Body of pancreas (tissue), 4 donors: Measurements from ENCODE around the gene CT47C1. TPM values are rescaled to one million over a fixed set of nuclear protein-coding genes. Genes with fewer than 3 reads are reported as not detected.
"Not testable (repeated sequence)": the region's sequence is repeated elsewhere in the genome, so short reads cannot be mapped to it uniquely, and the experiment has no call there.

Source experiments
- ATAC-seq: fragments of 150-250 bp; one replicate; pipeline ENCODE4 v1.9.1; 2016
- DNase-seq, 4 donors: peaks; one replicate each; pipeline ENCODE4 v3.0.0-alpha.2; 2019
- H3K27ac ChIP-seq, 4 donors: fragments of 200-600 bp; sonication (generic); 1 replicate in 3 of 4; 2 replicates in 1 of 4; pipeline versions ENCODE4 v1.5.1 to v1.6.1; 2016 to 2019; ENCODE audit warnings: mild to moderate bottlenecking in 1 of 4, mixed read lengths in 1 of 4, moderate library complexity in 1 of 4
- H3K27me3 ChIP-seq, 2 donors: fragments of 200-600 bp; sonication (generic); one replicate each; pipeline ENCODE4 v1.6.0; 2016; ENCODE audit warnings: mild to moderate bottlenecking in 1 of 2
- H3K36me3 ChIP-seq, 2 donors: fragments of 200-600 bp; sonication (generic); replicated peaks in 1 of 2; 2 replicates each; pipeline ENCODE4 v1.5.1; 2016; ENCODE audit warnings: low read depth in 2 of 2; ENCODE audit not compliant: insufficient read depth in 1 of 2
- H3K4me1 ChIP-seq: fragments of 200-600 bp; sonication (generic); one replicate; pipeline ENCODE4 v1.6.0; 2016
- H3K4me3 ChIP-seq, 2 donors: fragments of 200-600 bp; sonication (generic); 1 replicate in 1 of 2; 2 replicates in 1 of 2; pipeline ENCODE4 v1.5.1; 2016 to 2019
- H3K9me3 ChIP-seq, 3 donors: fragments of 200-600 bp; sonication (generic); 1 replicate in 2 of 3; 2 replicates in 1 of 3; pipeline ENCODE4 v1.5.1; 2016
- POLR2A ChIP-seq, 3 donors: fragments of 450-650 bp; IDR thresholded peaks; one replicate each; pipeline ENCODE4 v1.6.1; 2016; ENCODE audit warnings: antibody characterized with exemption in 3 of 3, mild to moderate bottlenecking in 2 of 3
- WGBS, 2 donors: methylation state at CpG; one replicate each; pipeline ENCODE4 v1.1.5; 2017; 5-methylcytosine and 5-hydroxymethylcytosine counted together
- intact Hi-C: fragments of 100-400 bp; cut with DNase I; formaldehyde crosslinking; loops from one replicate; pipeline ENCODE4 v1.15.1; 2023
- total RNA-seq, 2 donors: library from RNA; depleted of rRNA; stranded (reverse); fragments of >200 nt; gene quantifications; one replicate each; pipeline ENCODE4 v1.1.0, GENCODE V29; 2016
- TF ChIP-seq, protein P1 (sequence below), 7 experiments: fragments of 450-650 bp in 4 of 7; fragments of 200-600 bp in 3 of 7; sonication (generic) in 3 of 7; IDR thresholded peaks; one replicate each; pipeline ENCODE4 v1.5.1; 2016 to 2019; ENCODE audit warnings: antibody characterized with exemption in 7 of 7

CT47C1 gene
- total RNA-seq = not detected

DNA sequence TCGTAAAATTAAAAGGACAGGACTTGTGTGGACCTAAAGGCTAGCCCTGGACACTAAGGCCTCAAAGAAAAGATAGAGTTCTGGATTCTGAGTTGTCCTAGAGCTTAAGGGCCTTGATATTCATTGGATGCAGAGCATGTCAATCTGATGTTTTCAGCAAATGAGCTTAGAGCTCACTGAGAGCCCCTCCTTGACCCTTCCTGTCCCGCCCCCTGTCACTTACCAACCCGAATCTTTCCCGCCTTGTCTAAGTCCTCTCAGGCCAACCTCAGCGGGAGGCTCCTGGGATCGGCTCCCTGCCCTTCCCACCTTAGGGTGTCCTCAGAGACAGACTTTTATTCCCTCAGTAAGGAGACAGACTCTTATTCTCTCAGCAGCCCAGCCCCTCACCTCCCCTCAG is at the start of gene CT47C1:
Gene CT47C1 (plus strand): TSS at position 250 of the 400 bp plus-strand sequence. CDS start 233 bp downstream, outside the sequence.
- no peaks in the 10 kb centered on the region for H3K9me3 ChIP-seq
- H3K36me3 ChIP-seq = no peaks in the 10 kb centered on the region
- no peaks in the 10 kb centered on the region for H3K27me3 ChIP-seq
- DNase-seq (no peak), ATAC-seq (no peak)
- H3K4me1 ChIP-seq = no peaks in the 10 kb centered on the region
- TF ChIP-seq, protein P1, sequence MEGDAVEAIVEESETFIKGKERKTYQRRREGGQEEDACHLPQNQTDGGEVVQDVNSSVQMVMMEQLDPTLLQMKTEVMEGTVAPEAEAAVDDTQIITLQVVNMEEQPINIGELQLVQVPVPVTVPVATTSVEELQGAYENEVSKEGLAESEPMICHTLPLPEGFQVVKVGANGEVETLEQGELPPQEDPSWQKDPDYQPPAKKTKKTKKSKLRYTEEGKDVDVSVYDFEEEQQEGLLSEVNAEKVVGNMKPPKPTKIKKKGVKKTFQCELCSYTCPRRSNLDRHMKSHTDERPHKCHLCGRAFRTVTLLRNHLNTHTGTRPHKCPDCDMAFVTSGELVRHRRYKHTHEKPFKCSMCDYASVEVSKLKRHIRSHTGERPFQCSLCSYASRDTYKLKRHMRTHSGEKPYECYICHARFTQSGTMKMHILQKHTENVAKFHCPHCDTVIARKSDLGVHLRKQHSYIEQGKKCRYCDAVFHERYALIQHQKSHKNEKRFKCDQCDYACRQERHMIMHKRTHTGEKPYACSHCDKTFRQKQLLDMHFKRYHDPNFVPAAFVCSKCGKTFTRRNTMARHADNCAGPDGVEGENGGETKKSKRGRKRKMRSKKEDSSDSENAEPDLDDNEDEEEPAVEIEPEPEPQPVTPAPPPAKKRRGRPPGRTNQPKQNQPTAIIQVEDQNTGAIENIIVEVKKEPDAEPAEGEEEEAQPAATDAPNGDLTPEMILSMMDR (IDR thresholded peaks at IDR 0.05) = no peak
- no peak for TF ChIP-seq POLR2A (IDR thresholded peaks at IDR 0.05)
- intact Hi-C loops = no loop called here
- no peak within 1 kb of the TSS for H3K4me3 ChIP-seq
- 60 to 86% methylated on average over 1 to 6 of the region's 6 CpGs for WGBS, 2 donors
- H3K27ac ChIP-seq = no peak within 1 kb of the TSS

DNA sequence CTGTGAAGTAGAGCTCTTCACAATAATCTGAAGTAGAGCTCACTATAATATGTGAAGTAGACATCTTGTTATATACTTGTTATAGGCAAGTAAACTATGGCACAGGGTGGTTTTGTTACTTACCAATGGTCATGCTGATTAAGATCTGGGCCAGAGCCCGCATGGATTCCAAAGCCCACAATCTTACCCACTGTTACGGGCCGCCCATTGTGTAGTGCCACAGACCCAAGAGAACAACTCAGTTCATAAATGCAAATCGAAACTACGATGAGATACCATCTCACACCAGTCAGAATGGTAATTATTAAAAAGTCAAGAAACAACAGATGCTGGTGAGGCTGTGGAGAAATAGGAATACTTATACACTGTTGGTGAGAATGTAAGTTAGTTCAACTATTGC is 46.9 kb upstream of the CT47C1 start:
- Histone ChIP-seq H3K27me3 (no peaks in the 10 kb centered on the region), H3K27ac (no peak overlapping the region), H3K4me3 (no peak overlapping the region), H3K9me3 (no peaks in the 10 kb centered on the region), H3K36me3 (no peaks in the 10 kb centered on the region), H3K4me1 (no peaks in the 10 kb centered on the region)
- no peak for TF ChIP-seq POLR2A (IDR thresholded peaks at IDR 0.05)
- TF ChIP-seq, protein P1 (IDR thresholded peaks at IDR 0.05) = no peak
- no peak for ATAC-seq
- WGBS, 2 donors = 95 to 97% methylated on average over 5 of the region's 5 CpGs
- DNase-seq = no peak
- intact Hi-C loops = no loop called here

DNA sequence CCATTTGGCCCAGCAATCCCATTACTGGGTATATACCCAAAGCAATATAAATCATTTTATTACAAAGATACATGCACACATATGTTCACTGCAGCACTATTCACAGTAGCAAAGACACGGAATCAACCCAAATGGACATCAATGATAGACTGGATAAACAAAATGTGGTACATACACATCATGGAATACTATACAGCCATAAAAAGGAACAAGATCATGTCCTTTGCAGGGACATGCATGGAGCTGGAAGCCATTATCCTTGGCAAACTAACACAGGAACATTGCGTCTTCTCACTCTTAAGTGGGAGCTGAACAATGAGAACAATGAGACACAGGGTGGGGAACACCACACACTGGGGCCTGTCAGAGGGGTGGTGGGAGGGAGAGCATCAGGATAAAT is 46.4 kb upstream of the CT47C1 start:
- H3K27me3 ChIP-seq, H3K36me3 ChIP-seq, H3K27ac ChIP-seq, ATAC-seq, H3K4me1 ChIP-seq, H3K9me3 ChIP-seq, intact Hi-C loops, DNase-seq, H3K4me3 ChIP-seq: not testable (repeated sequence)
- WGBS, 2 donors = 90 to 96% methylated on average over 2 of the region's 2 CpGs

DNA sequence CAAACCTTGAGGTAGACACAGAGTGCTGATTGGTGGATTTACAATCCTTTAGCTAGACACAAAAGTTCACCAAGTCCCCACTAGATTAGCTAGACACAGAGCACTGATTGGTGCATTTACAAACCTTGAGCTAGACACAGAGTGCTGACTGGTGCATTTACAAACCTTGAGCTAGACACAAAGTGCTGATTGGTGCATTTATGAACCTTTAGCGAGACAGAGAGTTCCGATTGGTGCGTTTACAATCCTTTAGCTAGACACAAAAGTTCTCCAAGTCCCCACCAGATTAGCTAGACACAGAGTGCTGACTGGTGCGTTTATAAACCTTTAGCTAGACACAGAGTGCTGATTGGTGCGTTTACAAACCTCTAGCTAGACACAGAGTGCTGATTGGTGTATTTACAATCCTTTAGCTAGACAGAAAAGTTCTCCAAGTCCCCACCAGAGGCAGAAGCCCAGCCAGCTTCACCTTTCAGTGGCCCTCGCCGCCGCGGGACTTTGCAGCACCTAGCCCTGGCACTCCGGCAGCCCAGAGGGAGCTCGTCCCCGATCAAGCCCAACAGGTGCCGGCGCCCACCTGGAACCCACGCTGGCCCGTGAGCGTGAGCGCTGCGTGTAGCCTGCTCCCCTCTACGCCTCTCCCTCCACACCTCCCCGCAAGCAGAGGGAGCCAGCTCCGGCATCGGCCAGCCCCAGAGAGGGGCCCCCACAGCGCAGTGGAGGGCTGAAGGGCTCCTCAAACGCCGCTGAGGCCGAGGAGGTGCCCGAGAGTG is 44.6 kb upstream of the CT47C1 start:
- ATAC-seq, H3K4me1 ChIP-seq, H3K36me3 ChIP-seq, DNase-seq, H3K27ac ChIP-seq, intact Hi-C loops, H3K4me3 ChIP-seq, H3K9me3 ChIP-seq, H3K27me3 ChIP-seq: not testable (repeated sequence)
- 80 to 91% methylated on average over 4 to 19 of the region's 28 CpGs for WGBS, 2 donors

DNA sequence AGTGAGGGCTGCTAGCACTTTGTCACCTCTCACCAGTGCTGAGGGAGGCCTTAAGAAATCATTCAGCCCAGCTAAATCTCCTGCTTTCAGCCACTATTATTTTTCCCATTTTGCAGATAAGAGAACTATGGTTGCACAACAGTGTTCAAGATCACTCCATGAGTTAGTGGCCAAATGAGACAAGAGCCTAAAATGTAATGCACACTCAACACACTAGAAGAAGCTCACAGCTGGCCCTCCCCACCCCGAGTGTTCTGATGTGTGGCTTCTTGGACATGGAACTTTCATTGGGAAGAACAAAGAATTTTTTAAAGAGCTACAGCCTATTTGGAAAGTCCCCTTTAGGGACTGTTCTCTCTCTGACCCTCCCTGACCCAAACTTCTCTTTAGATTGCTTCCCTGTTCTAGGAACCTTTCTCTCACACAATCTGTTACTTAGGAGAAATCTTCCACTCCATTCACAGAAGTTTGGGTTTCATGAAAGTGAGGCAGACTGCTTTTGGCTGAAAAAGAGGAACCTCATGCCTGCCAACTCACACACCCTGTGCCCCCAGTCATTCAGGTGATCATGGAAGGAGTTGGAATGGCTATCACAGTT is 44.0 kb upstream of the CT47C1 start:
- TF ChIP-seq, protein P1 (IDR thresholded peaks at IDR 0.05) = no peak
- no peak for TF ChIP-seq POLR2A (IDR thresholded peaks at IDR 0.05)
- DNase-seq (no peak), ATAC-seq (no peak)
- Histone ChIP-seq H3K4me3 (no peak overlapping the region), H3K27ac (no peak overlapping the region), H3K36me3 (no peaks in the 10 kb centered on the region), H3K27me3 (no peaks in the 10 kb centered on the region), H3K4me1 (no peaks in the 10 kb centered on the region), H3K9me3 (no peaks in the 10 kb centered on the region)
- 42 to 45% methylated on average over 1 of the region's 1 CpG for WGBS, 2 donors
- intact Hi-C loops = no loop called here

DNA sequence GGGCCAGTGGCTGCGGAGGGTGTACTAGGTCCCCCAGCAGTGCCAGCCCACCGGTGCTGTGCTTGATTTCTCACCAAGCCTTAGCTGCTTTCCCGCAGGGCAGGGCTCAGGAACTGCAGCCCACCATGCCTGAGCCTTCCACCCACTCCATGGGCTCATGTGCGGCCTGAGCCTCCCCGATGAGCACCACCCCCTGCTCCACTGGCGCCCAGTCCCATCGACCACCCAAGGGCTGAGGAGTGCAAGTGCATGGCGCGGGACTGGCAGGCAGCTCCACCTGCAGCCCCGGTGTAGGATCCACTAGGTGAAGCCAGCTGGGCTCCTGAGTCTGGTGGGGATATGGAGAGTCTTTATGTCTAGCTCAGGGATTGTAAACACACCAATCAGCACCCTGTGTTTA is 43.1 kb upstream of the CT47C1 start:
- H3K27ac ChIP-seq, ATAC-seq, H3K36me3 ChIP-seq, H3K4me3 ChIP-seq, H3K27me3 ChIP-seq, H3K4me1 ChIP-seq, DNase-seq, H3K9me3 ChIP-seq, intact Hi-C loops: not testable (repeated sequence)
- 100% methylated on average over 2 of the region's 10 CpGs; no CpG with 5 or more reads in 1 of the 2 donors for WGBS, 2 donors
